Kidney (tissue), 14 donors: ENCODE data around the gene ZNF200. TPM values are rescaled to one million over a fixed set of nuclear protein-coding genes. Genes with fewer than 3 reads are reported as not detected.
"Not testable (repeated sequence)": the region's sequence is repeated elsewhere in the genome, so short reads cannot be mapped to it uniquely, and the experiment has no call there.

Source experiments
- DNase-seq, 5 donors: peaks; one replicate each; pipeline ENCODE4 v3.0.0-alpha.2; 2013 to 2020
- FAIRE-seq: peaks from 2 replicates; lab custom pipeline; 2012; peaks lifted over from hg19 to GRCh38; lab: Jason Lieb, UNC
- H3K27ac ChIP-seq, 2 donors: one replicate each; pipeline ENCODE4 v1.7.0; 2013; ENCODE audit warnings: low read depth in 2 of 2, low read length in 2 of 2, inconsistent platforms in 1 of 2
- H3K27me3 ChIP-seq: one replicate; pipeline ENCODE4 v1.7.1; 2013; ENCODE audit warnings: low read length, inconsistent platforms; ENCODE audit not compliant: control insufficient read depth, insufficient read depth
- H3K36me3 ChIP-seq, 3 donors: one replicate each; pipeline versions ENCODE4 v1.7.0 to v1.7.1; 2013; ENCODE audit warnings: low read length in 3 of 3, control low read depth in 1 of 3, inconsistent platforms in 1 of 3; ENCODE audit not compliant: insufficient read depth in 3 of 3, control insufficient read depth in 2 of 3
- H3K4me1 ChIP-seq, 3 donors: one replicate each; pipeline versions ENCODE4 v1.7.0 to v1.7.1; 2013; ENCODE audit warnings: low read length in 3 of 3, inconsistent platforms in 1 of 3, low read depth in 1 of 3; ENCODE audit not compliant: control insufficient read depth in 2 of 3, insufficient read depth in 2 of 3
- H3K4me3 ChIP-seq, 3 donors: one replicate each; pipeline versions ENCODE4 v1.7.0 to v1.8.1; 2013; ENCODE audit warnings: low read length in 3 of 3, control low read depth in 1 of 3, inconsistent platforms in 1 of 3
- H3K9ac ChIP-seq, 3 donors: one replicate each; pipeline versions ENCODE4 v1.7.0 to v1.7.1; 2013; ENCODE audit warnings: low read length in 3 of 3, control low read depth in 1 of 3, inconsistent platforms in 1 of 3
- H3K9me3 ChIP-seq, 3 donors: one replicate each; pipeline versions ENCODE4 v1.7.0 to v1.7.1; 2013; ENCODE audit warnings: low read length in 3 of 3, control low read depth in 1 of 3, inconsistent platforms in 1 of 3; ENCODE audit not compliant: control insufficient read depth in 2 of 3, insufficient read depth in 1 of 3
- CTCF ChIP-seq: IDR thresholded peaks from 3 replicates; pipeline ENCODE4 v1.5.1; 2012; ENCODE audit warnings: mild to moderate bottlenecking, moderate library complexity, borderline replicate concordance; ENCODE audit not compliant: insufficient read depth; ENCODE audit errors: extremely low read depth
- intact Hi-C: fragments of 100-400 bp; cut with DNase I; formaldehyde crosslinking; loops from one replicate; pipeline ENCODE4 v1.11.1; 2022
- polyA plus RNA-seq: library from polyadenylated mRNA; stranded (reverse); fragments of 350-450 nt; fragmentation: Illumina TruSeq; extraction: RNeasy Lipid Tissue Mini Kit (QIAGEN cat#74804); gene quantifications from one replicate; pipeline ENCODE4 v1.2.3, GENCODE V29; 2014; ENCODE audit warnings: low read depth, low replicate concordance; ENCODE audit not compliant: insufficient read depth
- total RNA-seq: library from RNA; stranded (reverse); fragmentation: NEBNext Ultra II Directional; extraction: Animal tissue kit (Norgen Biotek cat#: 25700); gene quantifications from one replicate; pipeline ENCODE4 v1.2.1, GENCODE V29; 2021
- donor health status: control.
- donor health status: control.
- donor health status: control.
- donor health status: control.
- donor health status: control.
- donor health status: DM: yes; HTN: yes; CAD: no.
- donor health status: Normal renal cell carcinoma (clear cell type).

Gene ZNF200
- total and polyA plus RNA-seq, 2 donors from 2014 or later: 3.3 to 9.6 TPM

DNA sequence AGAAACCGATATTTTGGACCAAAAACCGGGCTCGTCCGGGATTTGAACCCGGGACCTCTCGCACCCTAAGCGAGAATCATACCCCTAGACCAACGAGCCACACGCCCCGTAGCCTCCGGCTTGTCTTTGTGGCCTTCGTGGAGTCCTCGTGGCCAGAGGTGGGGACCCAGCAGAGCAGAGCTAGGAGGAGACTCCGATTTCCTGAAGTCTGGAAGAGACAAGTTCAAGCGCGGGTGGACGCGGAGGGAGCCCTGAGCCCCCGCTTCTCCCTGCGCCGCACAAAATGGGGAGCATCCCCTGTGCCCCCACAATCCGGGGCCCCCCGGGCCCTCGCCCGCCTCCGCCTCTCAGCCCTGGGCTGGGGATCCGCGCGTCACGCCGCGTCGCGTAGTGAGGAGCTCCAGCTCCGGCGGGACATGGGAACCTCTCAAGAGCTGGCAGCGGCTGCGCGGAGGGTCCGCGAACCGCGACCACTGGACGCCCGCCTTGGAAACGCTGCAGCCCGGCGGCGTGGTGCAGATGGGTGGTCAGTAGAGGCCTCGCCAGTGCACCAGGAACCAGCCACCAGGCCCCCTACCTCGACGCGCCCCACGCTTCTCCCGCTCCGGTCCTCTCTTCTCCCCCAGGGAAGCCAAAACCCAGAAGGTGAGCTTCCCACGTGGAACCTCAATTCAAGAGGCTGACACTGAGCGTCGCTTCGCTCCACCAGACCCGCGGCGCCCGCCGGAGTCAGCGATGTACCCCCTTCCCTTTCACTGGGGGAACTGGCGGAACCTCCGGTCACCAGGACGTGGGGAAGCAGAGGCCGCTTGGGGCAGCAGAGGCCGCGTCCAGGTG, 52.1 kb downstream of the ZNF200 start:
- Histone ChIP-seq H3K9me3 (no peaks in the 10 kb centered on the region), H3K36me3 (no peaks in the 10 kb centered on the region), H3K4me3 (no peak overlapping the region), H3K27me3 (peaks cover 70% of the 10 kb centered on the region), H3K4me1 (peaks cover 0 to 7% (median 0%) of the 10 kb centered on the region in 3 donors), H3K27ac (no peak overlapping the region), H3K9ac (no peak overlapping the region)
- DNase-seq (peak in 1 of 5 donors; percentile 41), FAIRE-seq (no peak)
- TF ChIP-seq CTCF: no peak
- intact Hi-C loops: no loop called here

DNA sequence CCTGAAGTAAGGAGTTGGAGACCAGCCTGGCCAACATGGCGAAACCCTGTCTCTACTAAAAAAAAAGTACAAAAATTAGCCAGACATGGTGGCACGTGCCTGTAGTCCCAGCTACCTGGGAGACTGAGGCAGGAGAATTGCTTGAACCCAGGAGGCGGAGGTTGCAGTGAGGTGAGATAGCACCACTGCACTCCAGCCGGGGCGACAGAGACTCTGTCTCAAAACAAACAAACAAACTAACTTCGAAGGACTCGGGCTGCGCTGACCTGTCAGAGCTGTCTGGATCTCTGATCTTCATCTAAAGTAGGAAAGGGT, 52.7 kb downstream of the ZNF200 start:
- H3K4me1 ChIP-seq, intact Hi-C loops, DNase-seq, FAIRE-seq, H3K9me3 ChIP-seq, H3K27ac ChIP-seq, H3K9ac ChIP-seq, H3K4me3 ChIP-seq, H3K36me3 ChIP-seq: not testable (repeated sequence)
- peaks cover 66% of the 10 kb centered on the region for H3K27me3 ChIP-seq

GRCh38 chr16:3180445-3180878, 54.5 kb downstream of the ZNF200 start:
- TF ChIP-seq CTCF: no peak
- H3K9me3 ChIP-seq: no peaks in the 10 kb centered on the region
- peaks cover 0 to 7% (median 0%) of the 10 kb centered on the region in 3 donors for H3K4me1 ChIP-seq
- DNase-seq: no peak
- H3K9ac ChIP-seq: no peak overlapping the region
- H3K4me3 ChIP-seq: no peak overlapping the region
- H3K27me3 ChIP-seq: peaks cover 64% of the 10 kb centered on the region
- intact Hi-C loops: no loop called here
- H3K27ac ChIP-seq: no peak overlapping the region
- no peak for FAIRE-seq
- no peaks in the 10 kb centered on the region for H3K36me3 ChIP-seq

- DNase-seq: peak in 1 of 5 donors; percentile 37
- intact Hi-C loops: no loop called here
- FAIRE-seq: no peak
These were observed 55.3 kb downstream of the ZNF200 start for GRCh38 chr16:3179651-3180050.

More at GRCh38 chr16:3179651-3180050, 55.3 kb downstream of the ZNF200 start:
- H3K9ac ChIP-seq: no peak overlapping the region
- peaks cover 0 to 7% (median 0%) of the 10 kb centered on the region in 3 donors for H3K4me1 ChIP-seq
- H3K4me3 ChIP-seq: no peak overlapping the region
- no peaks in the 10 kb centered on the region for H3K36me3 ChIP-seq
- no peaks in the 10 kb centered on the region for H3K9me3 ChIP-seq
- H3K27ac ChIP-seq: no peak overlapping the region
- TF ChIP-seq CTCF: no peak
- H3K27me3 ChIP-seq: peaks cover 64% of the 10 kb centered on the region
